ENCODE results near the gene RHBDD1.

The RHBDD1 gene

DNA sequence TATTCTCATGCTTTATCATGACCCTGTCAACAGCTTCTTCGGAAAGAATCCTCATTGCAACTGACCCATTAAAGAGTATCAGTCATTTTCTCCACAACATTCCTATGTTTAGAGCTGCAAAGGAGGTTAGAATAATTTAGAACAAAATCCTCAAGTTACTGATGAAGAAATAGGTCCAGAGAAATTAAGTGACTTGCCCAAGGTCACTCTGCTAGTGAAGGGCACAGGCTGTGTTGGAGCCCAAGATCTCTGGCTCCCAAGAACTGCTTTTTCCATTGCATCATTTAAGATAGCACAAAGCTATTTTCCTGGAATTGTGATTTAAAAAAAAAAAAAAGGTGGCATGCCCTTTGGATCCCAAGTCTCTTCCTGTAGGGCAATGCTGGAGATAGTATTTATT is 45.8 kb upstream of the RHBDD1 start:
- Histone ChIP-seq H3K27me3 (ENCODE audit: low read length) (no peaks in the 10 kb centered on the region), H3K9me2 (replicated peaks; ENCODE audit: insufficient read depth, low read length) (no peaks in the 10 kb centered on the region), H3K36me3 (ENCODE audit: low read length) (peaks cover under 1% of the 10 kb centered on the region; the same call in 1 of the 2 replicates), H4K20me1 (ENCODE audit: low read depth, low read length) (no peaks in the 10 kb centered on the region), H3K4me2 (ENCODE audit: low read depth, low read length, poor library complexity, severe bottlenecking) (peak overlapping the region; percentile 70), H3K9me3 (ENCODE audit: insufficient read depth, low read length) (no peaks in the 10 kb centered on the region), H3F3A (ENCODE audit: insufficient read depth) (peaks cover 35% of the 10 kb centered on the region), H2AFZ (ENCODE audit: low read depth, low read length, severe bottlenecking) (no peak overlapping the region), H3K9ac (ENCODE audit: low read length) (no peak overlapping the region), H3K27ac (ENCODE audit: low read depth, low read length) (no peak overlapping the region), H3K79me2 (ENCODE audit: insufficient read depth, low read length) (peaks cover 39% of the 10 kb centered on the region), H3K4me3 (ENCODE audit: insufficient read depth, low read length, poor library complexity, severe bottlenecking) (no peak overlapping the region)
- no peak for TF ChIP-seq CTCF (IDR thresholded peaks at IDR 0.05; ENCODE audit: insufficient read depth, low read length, poor library complexity, severe bottlenecking)
- no peak for TF ChIP-seq EZH2phosphoT487 (conservative IDR thresholded peaks at IDR 0.05; ENCODE audit: low read length)

GRCh38 chr2:226790431-226790830 is 45.4 kb upstream of the RHBDD1 start:
- Histone ChIP-seq H3K9me3 (ENCODE audit: insufficient read depth, low read length) (no peaks in the 10 kb centered on the region), H3K9ac (ENCODE audit: low read length) (peak overlapping the region; percentile 83), H3K36me3 (ENCODE audit: low read length) (no peaks in the 10 kb centered on the region), H2AFZ (ENCODE audit: low read depth, low read length, severe bottlenecking) (no peak overlapping the region), H3K9me2 (replicated peaks; ENCODE audit: insufficient read depth, low read length) (no peaks in the 10 kb centered on the region), H3K4me3 (ENCODE audit: insufficient read depth, low read length, poor library complexity, severe bottlenecking) (peak overlapping the region; percentile 55), H3K4me2 (ENCODE audit: low read depth, low read length, poor library complexity, severe bottlenecking) (peak overlapping the region; percentile 70), H3K79me2 (ENCODE audit: insufficient read depth, low read length) (peaks cover 43% of the 10 kb centered on the region), H3K27me3 (ENCODE audit: low read length) (no peaks in the 10 kb centered on the region), H3K27ac (ENCODE audit: low read depth, low read length) (no peak overlapping the region), H3F3A (ENCODE audit: insufficient read depth) (peaks cover 35% of the 10 kb centered on the region), H4K20me1 (ENCODE audit: low read depth, low read length) (no peaks in the 10 kb centered on the region)
- TF ChIP-seq CTCF (IDR thresholded peaks at IDR 0.05; ENCODE audit: insufficient read depth, low read length, poor library complexity, severe bottlenecking) (no peak), EZH2phosphoT487 (conservative IDR thresholded peaks at IDR 0.05; ENCODE audit: low read length) (no peak)

DNA sequence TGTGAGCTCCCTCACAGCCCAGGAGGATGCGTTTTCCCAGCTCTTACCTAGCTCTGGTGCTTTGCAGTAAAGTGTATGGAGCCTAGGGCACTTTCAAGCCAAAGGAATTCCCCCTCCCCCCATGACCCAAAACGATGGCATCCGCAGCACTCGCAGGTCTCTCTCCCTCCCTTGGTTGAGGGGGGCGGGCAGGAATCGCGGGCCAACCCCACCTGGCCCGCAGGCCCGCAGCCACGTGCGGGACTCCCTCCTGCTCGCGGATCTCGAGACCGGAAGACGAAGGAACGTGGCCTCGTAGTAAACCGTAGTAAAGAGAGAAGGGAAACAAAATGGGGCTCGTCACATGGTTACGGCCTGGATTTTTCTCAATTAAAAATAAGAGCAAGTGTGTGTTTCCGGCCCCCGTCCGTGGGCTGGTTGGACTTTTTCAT is 44.8 kb upstream of the RHBDD1 start:
- no peaks in the 10 kb centered on the region for H3K36me3 ChIP-seq (ENCODE audit: low read length)
- peak overlapping the region; percentile 70 for H3K4me2 ChIP-seq (ENCODE audit: low read depth, low read length, poor library complexity, severe bottlenecking)
- H3K79me2 ChIP-seq (ENCODE audit: insufficient read depth, low read length) = peaks cover 49% of the 10 kb centered on the region
- H4K20me1 ChIP-seq (ENCODE audit: low read depth, low read length) = no peaks in the 10 kb centered on the region
- H3F3A ChIP-seq (ENCODE audit: insufficient read depth) = peaks cover 35% of the 10 kb centered on the region
- no peak for TF ChIP-seq EZH2phosphoT487 (conservative IDR thresholded peaks at IDR 0.05; ENCODE audit: low read length)
- no peak for TF ChIP-seq CTCF (IDR thresholded peaks at IDR 0.05; ENCODE audit: insufficient read depth, low read length, poor library complexity, severe bottlenecking)
- H3K9ac ChIP-seq (ENCODE audit: low read length) = peak overlapping the region; percentile 83
- no peaks in the 10 kb centered on the region for H3K9me2 ChIP-seq (replicated peaks; ENCODE audit: insufficient read depth, low read length)
- peak overlapping the region; percentile 65 for H3K27ac ChIP-seq (ENCODE audit: low read depth, low read length)
- peak overlapping the region; percentile 87 for H2AFZ ChIP-seq (ENCODE audit: low read depth, low read length, severe bottlenecking)
- H3K27me3 ChIP-seq (ENCODE audit: low read length) = no peaks in the 10 kb centered on the region
- H3K4me3 ChIP-seq (ENCODE audit: insufficient read depth, low read length, poor library complexity, severe bottlenecking) = peak overlapping the region; percentile 55
- no peaks in the 10 kb centered on the region for H3K9me3 ChIP-seq (ENCODE audit: insufficient read depth, low read length)

All from SU-DHL-6 (cell line).